Right lobe of liver (tissue), 4 donors: ENCODE data around the gene TMEM170B.
A peak's percentile ranks its signal among the peaks of the same experiment; 100 is the strongest.

Experiments
- CTCF ChIP-seq, 4 donors: fragments of 200-600 bp in 3 of 4; fragments of 450-650 bp in 1 of 4; IDR thresholded peaks; one replicate each; pipeline versions ENCODE4 v1.5.1 to v1.8.0; 2016 to 2022; ENCODE audit warnings: antibody characterized with exemption in 4 of 4, mild to moderate bottlenecking in 2 of 4
- POLR2A ChIP-seq: fragments of 450-650 bp; IDR thresholded peaks from one replicate; pipeline ENCODE4 v1.6.1; 2017; ENCODE audit warnings: antibody characterized with exemption, mild to moderate bottlenecking
- donor health status: DM: no; HTN: no; CAD: no.
- donor health status: DM: no; HTN: no; CAD: no.
- donor health status: DM: no; HTN: yes; CAD: no.

GRCh38 chr6:11585426-11586016 is 48.0 kb downstream of the TMEM170B start:
- TF ChIP-seq CTCF (IDR thresholded peaks at IDR 0.05) (peak; percentile 55 to 73 (median 68)), POLR2A (no peak)
